HEK293 (cell line): ENCODE measurements around the gene TRAF3.

Experiments
- CTCF ChIA-PET: fragments of 350-600 bp; formaldehyde crosslinking; extraction: SDS; loops from one replicate; lab custom pipeline; 2021; ENCODE audit warnings: antibody characterized with exemption; lab: Yijun Ruan, JAX
- POLR2A ChIA-PET: fragments of 300-600 bp; formaldehyde crosslinking; extraction: SDS; loops from one replicate; lab custom pipeline; 2020; ENCODE audit warnings: antibody characterized with exemption, inconsistent platforms; lab: Yijun Ruan, JAX
- H3K27ac ChIP-seq: fragments of 200-500 bp; sonication (Bioruptor generic); 2 replicates; pipeline ENCODE4 v1.5.1; 2014; ENCODE audit warnings: low read depth, low read length, control low read depth, inconsistent platforms; ENCODE audit errors: extremely low read depth
- H3K36me3 ChIP-seq, 2 experiments: fragments of 200-500 bp in 1 of 2; sonication (Bioruptor generic) in 1 of 2; 1 replicate in 1 of 2; 2 replicates in 1 of 2; pipeline ENCODE4 v1.5.1; 2014 to 2017; ENCODE audit warnings: inconsistent platforms in 2 of 2, low read length in 2 of 2; ENCODE audit not compliant: control insufficient read depth in 2 of 2, insufficient read depth in 1 of 2
- H3K4me1 ChIP-seq: fragments of 200-500 bp; sonication (Bioruptor generic); 2 replicates; pipeline ENCODE4 v1.5.1; 2014; ENCODE audit warnings: mild to moderate bottlenecking, low read length, inconsistent platforms; ENCODE audit not compliant: control insufficient read depth, insufficient read depth
- H3K4me3 ChIP-seq: 2 replicates; pipeline ENCODE4 v1.5.1; 2011; ENCODE audit warnings: low read depth, mild to moderate bottlenecking, control low read depth, low read length, moderate library complexity
- H3K9me3 ChIP-seq: fragments of 200-500 bp; sonication (Bioruptor generic); 2 replicates; pipeline ENCODE4 v1.5.1; 2014; ENCODE audit warnings: low read depth, low read length, inconsistent platforms; ENCODE audit not compliant: control insufficient read depth, insufficient read depth
- HOXA7 ChIP-seq: sonication (generic); formaldehyde crosslinking; IDR thresholded peaks from 2 replicates; pipeline ENCODE4 v1.8.1; 2022; ENCODE audit warnings: missing genetic modification reagents, borderline replicate concordance
- MYNN ChIP-seq: fragments of 450-650 bp; formaldehyde crosslinking; IDR thresholded peaks from 2 replicates; pipeline ENCODE4 v1.5.1; 2016; ENCODE audit warnings: missing biosample characterization, missing genetic modification characterization, borderline replicate concordance
- ZFP3 ChIP-seq: fragments of 450-650 bp; formaldehyde crosslinking; IDR thresholded peaks from 2 replicates; pipeline ENCODE4 v1.5.1; 2016; ENCODE audit warnings: low read depth, missing biosample characterization, missing genetic modification characterization
- ZNF10 ChIP-seq: fragments of 450-650 bp; formaldehyde crosslinking; IDR thresholded peaks from 2 replicates; pipeline ENCODE4 v1.5.1; 2017; ENCODE audit warnings: missing biosample characterization, missing genetic modification characterization
- ZNF112 ChIP-seq: fragments of 450-650 bp; formaldehyde crosslinking; IDR thresholded peaks from 2 replicates; pipeline ENCODE4 v1.5.0; 2017; ENCODE audit warnings: missing biosample characterization, missing genetic modification characterization
- ZNF133 ChIP-seq: fragments of 450-650 bp; formaldehyde crosslinking; IDR thresholded peaks from 2 replicates; pipeline ENCODE4 v1.5.1; 2016; ENCODE audit warnings: missing biosample characterization, missing genetic modification characterization
- ZNF140 ChIP-seq: fragments of 450-650 bp; formaldehyde crosslinking; IDR thresholded peaks from 2 replicates; pipeline ENCODE4 v1.5.1; 2016; ENCODE audit warnings: missing biosample characterization, missing genetic modification characterization
- ZNF175 ChIP-seq: fragments of 450-650 bp; formaldehyde crosslinking; IDR thresholded peaks from 2 replicates; pipeline ENCODE4 v1.5.1; 2016; ENCODE audit warnings: missing biosample characterization, missing genetic modification characterization
- ZNF184 ChIP-seq: fragments of 450-650 bp; IDR thresholded peaks from 2 replicates; pipeline ENCODE4 v1.5.1; 2018; ENCODE audit warnings: missing biosample characterization, mild to moderate bottlenecking, missing genetic modification characterization
- ZNF221 ChIP-seq: fragments of 450-650 bp; formaldehyde crosslinking; IDR thresholded peaks from 2 replicates; pipeline ENCODE4 v1.5.1; 2017; ENCODE audit warnings: missing biosample characterization, missing genetic modification characterization, borderline replicate concordance
- ZNF292 ChIP-seq: fragments of 450-650 bp; formaldehyde crosslinking; IDR thresholded peaks from 2 replicates; pipeline ENCODE4 v1.5.1; 2016; ENCODE audit warnings: low read depth, missing biosample characterization, missing genetic modification characterization, borderline replicate concordance
- ZNF354C ChIP-seq: fragments of 450-650 bp; formaldehyde crosslinking; IDR thresholded peaks from 2 replicates; pipeline ENCODE4 v1.5.1; 2016; ENCODE audit warnings: missing biosample characterization, missing genetic modification characterization, low read depth, borderline replicate concordance
- ZNF560 ChIP-seq: fragments of 450-650 bp; formaldehyde crosslinking; IDR thresholded peaks from 2 replicates; pipeline ENCODE4 v1.5.1; 2017; ENCODE audit warnings: missing biosample characterization, missing genetic modification characterization, borderline replicate concordance
- ZNF585B ChIP-seq: fragments of 450-650 bp; formaldehyde crosslinking; IDR thresholded peaks from 2 replicates; pipeline ENCODE4 v1.5.1; 2016; ENCODE audit warnings: missing biosample characterization, missing genetic modification characterization
- ZNF610 ChIP-seq: fragments of 450-650 bp; formaldehyde crosslinking; IDR thresholded peaks from 2 replicates; pipeline ENCODE4 v1.5.1; 2016; ENCODE audit warnings: missing biosample characterization, missing genetic modification characterization, borderline replicate concordance
- ZNF639 ChIP-seq: fragments of 450-650 bp; formaldehyde crosslinking; IDR thresholded peaks from 2 replicates; pipeline ENCODE4 v1.5.1; 2016; ENCODE audit warnings: missing biosample characterization, missing genetic modification characterization
- ZNF664 ChIP-seq: fragments of 450-650 bp; formaldehyde crosslinking; IDR thresholded peaks from 2 replicates; pipeline ENCODE4 v1.5.1; 2016; ENCODE audit warnings: missing biosample characterization, missing genetic modification characterization
- ZNF692 ChIP-seq: fragments of 450-650 bp; formaldehyde crosslinking; IDR thresholded peaks from 2 replicates; pipeline ENCODE4 v1.5.1; 2016; ENCODE audit warnings: missing biosample characterization, missing genetic modification characterization
- ZNF704 ChIP-seq: fragments of 450-650 bp; formaldehyde crosslinking; IDR thresholded peaks from 2 replicates; pipeline ENCODE4 v1.5.1; 2016; ENCODE audit warnings: missing biosample characterization, missing genetic modification characterization

TRAF3 gene

GRCh38 chr14:102736956-102737355 lies 40.3 kb upstream of the TRAF3 start (continued):
- TF ChIP-seq ZNF221 (tag by site-specific recombination) (no peak), ZFP3 (tag by site-specific recombination) (no peak), ZNF292 (tag by site-specific recombination) (no peak), MYNN (no peak), ZNF133 (tag by site-specific recombination) (no peak)

GRCh38 chr14:102737402-102738372 lies 39.6 kb upstream of the TRAF3 start:
- H3K9me3 ChIP-seq, result no peaks in the 10 kb centered on the region
- TF ChIP-seq ZNF175 (tag by site-specific recombination), result no peak
- no peak for TF ChIP-seq ZNF112 (tag by site-specific recombination)
- TF ChIP-seq HOXA7 (CRISPR knock-in tag), result no peak
- TF ChIP-seq ZFP3 (tag by site-specific recombination), result no peak
- TF ChIP-seq ZNF664, result no peak
- TF ChIP-seq ZNF10, result no peak
- TF ChIP-seq ZNF692, result no peak
- TF ChIP-seq ZNF354C (tag by site-specific recombination), result no peak
- TF ChIP-seq ZNF639 (tag by site-specific recombination), result no peak
- no peak for TF ChIP-seq ZNF704 (tag by site-specific recombination)
- no peak for TF ChIP-seq ZNF560 (tag by site-specific recombination)
- no peak for TF ChIP-seq ZNF610 (tag by site-specific recombination)
- TF ChIP-seq ZNF585B (tag by site-specific recombination), result no peak
- TF ChIP-seq ZNF140 (tag by site-specific recombination), result no peak
- TF ChIP-seq ZNF184 (tag by site-specific recombination), result no peak
- ChIA-PET CTCF (no interaction called here), POLR2A (no interaction called here)
- peaks cover 0 to 12% of the 10 kb centered on the region in 2 experiments; a peak in 2 of 3 replicates for H3K36me3 ChIP-seq
- H3K4me1 ChIP-seq, result no peaks in the 10 kb centered on the region
- no peak overlapping the region for H3K4me3 ChIP-seq
- no peak overlapping the region for H3K27ac ChIP-seq
